GM12878 (cell line): ENCODE measurements around the gene NOD2. TPM values are rescaled to one million over a fixed set of nuclear protein-coding genes. Genes with fewer than 3 reads are reported as not detected.
A peak's percentile ranks its signal among the peaks of the same experiment; 100 is the strongest.

Experiments
- ATF7 ChIP-seq: fragments of 450-650 bp; IDR thresholded peaks from 2 replicates; pipeline ENCODE4 v1.6.1; 2016; ENCODE audit warnings: low read depth, mild to moderate bottlenecking
- CREM ChIP-seq: IDR thresholded peaks from 2 replicates; pipeline ENCODE4 v1.6.1; 2014; ENCODE audit warnings: antibody characterized with exemption, low read depth
- CTCF ChIP-seq, 3 experiments: IDR thresholded peaks in 2 of 3; conservative IDR thresholded peaks in 1 of 3; 2 replicates each; pipeline ENCODE4 v1.5.1; 2011; ENCODE audit warnings: low read depth in 3 of 3, low read length in 3 of 3, mild to moderate bottlenecking in 3 of 3, control low read depth in 2 of 3, moderate library complexity in 2 of 3, inconsistent platforms in 1 of 3, mixed read lengths in 1 of 3; ENCODE audit not compliant: control insufficient read depth in 2 of 3, insufficient read depth in 1 of 3; ENCODE audit errors: extremely low read depth in 1 of 3
- E4F1 ChIP-seq: fragments of 450-650 bp; IDR thresholded peaks from 2 replicates; pipeline ENCODE4 v1.6.1; 2018; ENCODE audit warnings: borderline replicate concordance, mild to moderate bottlenecking; ENCODE audit not compliant: partially characterized antibody
- FOS ChIP-seq: IDR thresholded peaks from 3 replicates; pipeline ENCODE4 v1.6.1; 2011; ENCODE audit warnings: borderline replicate concordance; ENCODE audit not compliant: insufficient read length; ENCODE audit errors: extremely low read depth
- IKZF2 ChIP-seq, 2 experiments: fragments of 450-650 bp; IDR thresholded peaks; 2 replicates each; pipeline ENCODE4 v1.6.1; 2017; ENCODE audit warnings: mild to moderate bottlenecking in 2 of 2, moderate library complexity in 2 of 2
- LARP7 ChIP-seq: fragments of 450-650 bp; IDR thresholded peaks from 2 replicates; pipeline ENCODE4 v1.6.1; 2017; ENCODE audit warnings: mild to moderate bottlenecking
- RELB ChIP-seq: fragments of 450-650 bp; IDR thresholded peaks from 2 replicates; pipeline ENCODE4 v1.6.1; 2017; ENCODE audit warnings: low read depth, mild to moderate bottlenecking, moderate library complexity
- SIN3A ChIP-seq: IDR thresholded peaks from 2 replicates; pipeline ENCODE4 v1.6.1; 2012; ENCODE audit warnings: low read depth, low read length, improper control_type of control experiment
- SMARCA5 ChIP-seq: fragments of 450-650 bp; IDR thresholded peaks from 2 replicates; pipeline ENCODE4 v1.6.1; 2017; ENCODE audit warnings: mild to moderate bottlenecking
- polyA plus RNA-seq, 11 experiments: library from polyadenylated mRNA; depleted of rRNA in 4 of 11; unstranded in 6 of 11; stranded (reverse) in 5 of 11; fragments of >200 nt; fragmentation: Nextera tagmentation in 4 of 11; fragmentation: Illumina TruSeq in 1 of 11; extraction: Ambion mirVana in 4 of 11; extraction: Trizol in 1 of 11; gene quantifications; 1 replicate in 1 of 11; 2 replicates in 10 of 11; pipeline versions ENCODE4 v1.2.1 to v1.2.3, GENCODE V29; 2011 to 2016; ENCODE audit warnings: inconsistent platforms in 2 of 11, missing spikeins in 2 of 11, low read depth in 1 of 11
- total RNA-seq, 4 experiments: library from RNA; depleted of rRNA in 3 of 4; stranded (reverse); fragments of >200 nt in 3 of 4; fragmentation: Illumina TruSeq in 1 of 4; extraction: Trizol in 1 of 4; gene quantifications; 2 replicates each; pipeline versions ENCODE4 v1.2.1 to v1.2.3, GENCODE V29; 2013 to 2021
- TF ChIP-seq, protein P1 (sequence below): fragments of 450-650 bp; IDR thresholded peaks from 2 replicates; pipeline ENCODE4 v1.6.1; 2017; ENCODE audit warnings: mild to moderate bottlenecking, moderate library complexity
- TF ChIP-seq, protein P2 (sequence below): fragments of 450-650 bp; conservative IDR thresholded peaks from 2 replicates; pipeline ENCODE4 v1.6.1; 2017; ENCODE audit warnings: mild to moderate bottlenecking, moderate library complexity

Gene NOD2
- total and polyA plus RNA-seq, 10 of the 15 experiments (the other 5 are each of a cell fraction or from before 2014, with no cell fraction given) = 1.0 to 18.6 (median 6.7) TPM

DNA sequence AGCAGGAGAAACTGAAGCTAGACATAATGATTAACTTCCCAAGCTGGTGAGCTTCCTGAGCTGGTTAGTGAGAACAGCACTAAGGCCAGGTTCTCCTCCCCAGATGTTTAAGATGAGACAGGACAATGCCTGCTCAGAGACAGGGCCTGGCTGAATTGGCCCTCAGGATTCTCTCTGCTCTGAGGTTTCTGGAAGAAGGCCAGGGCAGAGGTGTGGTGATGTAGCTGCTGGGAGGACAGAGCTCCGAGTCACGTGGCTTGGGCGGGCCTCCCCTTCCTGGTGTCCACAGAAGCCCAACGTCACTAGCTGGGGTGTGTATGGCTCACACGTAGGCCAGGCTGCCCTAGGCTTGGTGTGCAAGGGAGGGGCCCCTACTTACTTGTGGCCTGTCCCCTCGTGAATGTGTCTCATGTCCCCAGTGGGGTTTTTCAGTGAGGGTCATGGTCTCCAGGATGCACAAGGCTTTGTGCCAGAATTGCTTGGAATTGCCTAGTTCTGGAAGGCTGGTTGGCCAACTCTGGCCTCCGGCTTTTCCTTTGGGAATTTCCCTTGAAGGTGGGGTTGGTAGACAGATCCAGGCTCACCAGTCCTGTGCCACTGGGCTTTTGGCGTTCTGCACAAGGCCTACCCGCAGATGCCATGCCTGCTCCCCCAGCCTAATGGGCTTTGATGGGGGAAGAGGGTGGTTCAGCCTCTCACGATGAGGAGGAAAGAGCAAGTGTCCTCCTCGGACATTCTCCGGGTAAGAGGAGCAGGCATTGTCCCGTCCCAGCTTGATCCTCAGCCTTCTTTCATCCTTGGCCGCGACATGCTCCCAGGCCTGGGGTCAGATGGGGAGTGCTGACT is 3.4 kb downstream of the NOD2 start (continued):
- peak; percentile 73 for TF ChIP-seq CREM
- TF ChIP-seq E4F1 = peak; percentile 19
- no peak for TF ChIP-seq FOS
- TF ChIP-seq CTCF (IDR thresholded peaks at IDR 0.05 in 2 of 3, conservative IDR thresholded peaks at IDR 0.05 in 1 of 3; ENCODE audit: control insufficient read depth in 2 of 3, extremely low read depth in 1 of 3, insufficient read depth in 1 of 3, low read depth in 3 of 3, low read length in 3 of 3) = no peak
- TF ChIP-seq LARP7 = no peak
- TF ChIP-seq SMARCA5 = peak; percentile 89; the same call in 1 of the 2 replicates
- peak; percentile 64 to 68 for TF ChIP-seq IKZF2 (IDR thresholded peaks at IDR 0.05)
- TF ChIP-seq, protein P1, sequence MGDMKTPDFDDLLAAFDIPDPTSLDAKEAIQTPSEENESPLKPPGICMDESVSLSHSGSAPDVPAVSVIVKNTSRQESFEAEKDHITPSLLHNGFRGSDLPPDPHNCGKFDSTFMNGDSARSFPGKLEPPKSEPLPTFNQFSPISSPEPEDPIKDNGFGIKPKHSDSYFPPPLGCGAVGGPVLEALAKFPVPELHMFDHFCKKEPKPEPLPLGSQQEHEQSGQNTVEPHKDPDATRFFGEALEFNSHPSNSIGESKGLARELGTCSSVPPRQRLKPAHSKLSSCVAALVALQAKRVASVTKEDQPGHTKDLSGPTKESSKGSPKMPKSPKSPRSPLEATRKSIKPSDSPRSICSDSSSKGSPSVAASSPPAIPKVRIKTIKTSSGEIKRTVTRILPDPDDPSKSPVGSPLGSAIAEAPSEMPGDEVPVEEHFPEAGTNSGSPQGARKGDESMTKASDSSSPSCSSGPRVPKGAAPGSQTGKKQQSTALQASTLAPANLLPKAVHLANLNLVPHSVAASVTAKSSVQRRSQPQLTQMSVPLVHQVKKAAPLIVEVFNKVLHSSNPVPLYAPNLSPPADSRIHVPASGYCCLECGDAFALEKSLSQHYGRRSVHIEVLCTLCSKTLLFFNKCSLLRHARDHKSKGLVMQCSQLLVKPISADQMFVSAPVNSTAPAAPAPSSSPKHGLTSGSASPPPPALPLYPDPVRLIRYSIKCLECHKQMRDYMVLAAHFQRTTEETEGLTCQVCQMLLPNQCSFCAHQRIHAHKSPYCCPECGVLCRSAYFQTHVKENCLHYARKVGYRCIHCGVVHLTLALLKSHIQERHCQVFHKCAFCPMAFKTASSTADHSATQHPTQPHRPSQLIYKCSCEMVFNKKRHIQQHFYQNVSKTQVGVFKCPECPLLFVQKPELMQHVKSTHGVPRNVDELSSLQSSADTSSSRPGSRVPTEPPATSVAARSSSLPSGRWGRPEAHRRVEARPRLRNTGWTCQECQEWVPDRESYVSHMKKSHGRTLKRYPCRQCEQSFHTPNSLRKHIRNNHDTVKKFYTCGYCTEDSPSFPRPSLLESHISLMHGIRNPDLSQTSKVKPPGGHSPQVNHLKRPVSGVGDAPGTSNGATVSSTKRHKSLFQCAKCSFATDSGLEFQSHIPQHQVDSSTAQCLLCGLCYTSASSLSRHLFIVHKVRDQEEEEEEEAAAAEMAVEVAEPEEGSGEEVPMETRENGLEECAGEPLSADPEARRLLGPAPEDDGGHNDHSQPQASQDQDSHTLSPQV = 0 out of 2 replicates have a peak, but pooled peaks have one; percentile 5
- TF ChIP-seq, protein P2, sequence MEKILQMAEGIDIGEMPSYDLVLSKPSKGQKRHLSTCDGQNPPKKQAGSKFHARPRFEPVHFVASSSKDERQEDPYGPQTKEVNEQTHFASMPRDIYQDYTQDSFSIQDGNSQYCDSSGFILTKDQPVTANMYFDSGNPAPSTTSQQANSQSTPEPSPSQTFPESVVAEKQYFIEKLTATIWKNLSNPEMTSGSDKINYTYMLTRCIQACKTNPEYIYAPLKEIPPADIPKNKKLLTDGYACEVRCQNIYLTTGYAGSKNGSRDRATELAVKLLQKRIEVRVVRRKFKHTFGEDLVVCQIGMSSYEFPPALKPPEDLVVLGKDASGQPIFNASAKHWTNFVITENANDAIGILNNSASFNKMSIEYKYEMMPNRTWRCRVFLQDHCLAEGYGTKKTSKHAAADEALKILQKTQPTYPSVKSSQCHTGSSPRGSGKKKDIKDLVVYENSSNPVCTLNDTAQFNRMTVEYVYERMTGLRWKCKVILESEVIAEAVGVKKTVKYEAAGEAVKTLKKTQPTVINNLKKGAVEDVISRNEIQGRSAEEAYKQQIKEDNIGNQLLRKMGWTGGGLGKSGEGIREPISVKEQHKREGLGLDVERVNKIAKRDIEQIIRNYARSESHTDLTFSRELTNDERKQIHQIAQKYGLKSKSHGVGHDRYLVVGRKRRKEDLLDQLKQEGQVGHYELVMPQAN = peak; percentile 55; the same call in 1 of the 2 replicates
- peak; percentile 72 for TF ChIP-seq RELB
- peak; percentile 86 for TF ChIP-seq ATF7
- no peak for TF ChIP-seq SIN3A
